ENCODE results near the gene RIMS4.
"Not testable (repeated sequence)": the region's sequence is repeated elsewhere in the genome, so short reads cannot be mapped to it uniquely, and the experiment has no call there.

Gene RIMS4

DNA sequence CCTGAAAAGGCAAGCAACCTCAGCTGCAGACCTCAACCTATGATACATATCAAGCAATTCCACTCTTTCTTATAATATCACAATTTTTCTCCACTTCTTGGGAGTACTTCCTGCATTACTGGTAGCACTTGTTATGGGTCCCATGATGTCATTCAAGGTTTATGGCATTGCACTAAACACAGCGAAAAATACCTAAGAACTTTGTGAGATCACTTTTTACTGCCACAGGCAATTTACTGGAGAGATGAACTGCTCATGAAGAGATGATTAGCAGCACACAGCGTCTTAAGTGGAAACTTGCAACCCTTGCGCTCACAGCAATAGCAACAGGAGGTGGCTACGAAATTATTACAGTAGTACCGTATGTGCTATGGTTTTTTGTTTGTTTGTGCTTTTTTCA lies 19.3 kb upstream of the RIMS4 start:
- Histone ChIP-seq H3K4me3 (ENCODE audit: low read length) (no peak overlapping the region), H4K5ac (ENCODE audit: low read length) (no peak overlapping the region), H2AK5ac (ENCODE audit: low read length) (no peak overlapping the region), H3K36me3 (ENCODE audit: control insufficient read depth, insufficient read depth, low read length) (no peaks in the 10 kb centered on the region), H2BK120ac (ENCODE audit: low read depth, low read length) (no peak overlapping the region), H3K18ac (ENCODE audit: low read length) (no peak overlapping the region), H3K9ac (ENCODE audit: low read length) (no peak overlapping the region), H3K79me1 (ENCODE audit: low read length) (no peaks in the 10 kb centered on the region), H2BK5ac (ENCODE audit: low read length) (no peak overlapping the region), H3K4me1 (ENCODE audit: control insufficient read depth, low read depth, low read length) (no peaks in the 10 kb centered on the region), H3K79me2 (ENCODE audit: control insufficient read depth, insufficient read depth, low read length) (no peaks in the 10 kb centered on the region), H3K27ac (ENCODE audit: low read depth, low read length) (no peak overlapping the region), H2BK15ac (replicated peaks; ENCODE audit: low read depth) (no peak overlapping the region), H3K4ac (ENCODE audit: low read depth, low read length) (no peak overlapping the region), H3K23ac (ENCODE audit: low read length) (no peak overlapping the region), H4K8ac (ENCODE audit: low read depth, low read length) (no peak overlapping the region), H3K56ac (ENCODE audit: low read length) (no peak overlapping the region), H3K27me3 (ENCODE audit: insufficient read depth, low read length, poor library complexity) (no peaks in the 10 kb centered on the region), H3K4me2 (ENCODE audit: low read length) (no peak overlapping the region)
- DNase-seq: no peak
- no CpG with 5 or more reads among the region's 5 CpGs for WGBS (ENCODE audit: extremely low coverage, insufficient coverage, low lambda C conversion rate)

GRCh38 chr20:44828640-44829039 lies 18.3 kb upstream of the RIMS4 start:
- Histone ChIP-seq H2BK15ac (replicated peaks; ENCODE audit: low read depth) (no peak overlapping the region), H4K5ac (ENCODE audit: low read length) (no peak overlapping the region), H3K27me3 (ENCODE audit: insufficient read depth, low read length, poor library complexity) (no peaks in the 10 kb centered on the region), H3K4me1 (ENCODE audit: control insufficient read depth, low read depth, low read length) (no peaks in the 10 kb centered on the region), H3K4me2 (ENCODE audit: low read length) (no peak overlapping the region), H3K18ac (ENCODE audit: low read length) (no peak overlapping the region), H3K79me2 (ENCODE audit: control insufficient read depth, insufficient read depth, low read length) (no peaks in the 10 kb centered on the region), H3K27ac (ENCODE audit: low read depth, low read length) (no peak overlapping the region), H3K23ac (ENCODE audit: low read length) (no peak overlapping the region), H4K8ac (ENCODE audit: low read depth, low read length) (no peak overlapping the region), H2BK5ac (ENCODE audit: low read length) (no peak overlapping the region), H3K4me3 (ENCODE audit: low read length) (no peak overlapping the region), H3K56ac (ENCODE audit: low read length) (no peak overlapping the region), H3K79me1 (ENCODE audit: low read length) (no peaks in the 10 kb centered on the region), H2AK5ac (ENCODE audit: low read length) (no peak overlapping the region), H3K36me3 (ENCODE audit: control insufficient read depth, insufficient read depth, low read length) (no peaks in the 10 kb centered on the region), H3K4ac (ENCODE audit: low read depth, low read length) (no peak overlapping the region), H2BK120ac (ENCODE audit: low read depth, low read length) (no peak overlapping the region), H3K9ac (ENCODE audit: low read length) (no peak overlapping the region)
- DNase-seq: no peak
- no CpG with 5 or more reads among the region's 2 CpGs for WGBS (ENCODE audit: extremely low coverage, insufficient coverage, low lambda C conversion rate)

DNA sequence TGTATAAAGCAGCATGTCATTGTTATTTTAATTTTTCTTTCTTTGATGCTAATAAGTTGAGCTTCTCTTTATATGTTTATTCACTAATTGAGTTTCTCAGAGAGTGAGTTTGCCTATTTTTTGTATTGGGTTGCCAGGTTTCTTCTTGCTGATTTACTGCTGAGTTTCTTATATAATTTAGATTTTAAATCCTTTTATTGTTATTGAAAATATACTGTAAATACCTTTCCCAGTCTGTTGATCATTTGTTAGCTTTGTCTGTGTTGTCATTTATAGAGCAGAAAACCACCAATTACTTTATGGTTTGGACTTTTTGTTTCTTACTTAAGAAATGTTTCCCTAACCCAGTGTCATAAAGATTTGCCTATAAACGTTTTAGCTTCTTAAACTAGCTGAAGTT lies 17.1 kb upstream of the RIMS4 start:
- H3K4me1 ChIP-seq (ENCODE audit: control insufficient read depth, low read depth, low read length): no peaks in the 10 kb centered on the region
- H3K27ac ChIP-seq (ENCODE audit: low read depth, low read length): no peak overlapping the region
- H3K27me3 ChIP-seq (ENCODE audit: insufficient read depth, low read length, poor library complexity): no peaks in the 10 kb centered on the region
- H3K23ac ChIP-seq (ENCODE audit: low read length): no peak overlapping the region
- H3K36me3 ChIP-seq (ENCODE audit: control insufficient read depth, insufficient read depth, low read length): no peaks in the 10 kb centered on the region
- no peak overlapping the region for H3K4me3 ChIP-seq (ENCODE audit: low read length)
- no peak overlapping the region for H4K8ac ChIP-seq (ENCODE audit: low read depth, low read length)
- no peak overlapping the region for H2BK15ac ChIP-seq (replicated peaks; ENCODE audit: low read depth)
- H3K56ac ChIP-seq (ENCODE audit: low read length): no peak overlapping the region
- no peak for DNase-seq
- H2BK5ac ChIP-seq (ENCODE audit: low read length): no peak overlapping the region
- no peak overlapping the region for H3K18ac ChIP-seq (ENCODE audit: low read length)
- no peak overlapping the region for H3K4ac ChIP-seq (ENCODE audit: low read depth, low read length)
- H3K4me2 ChIP-seq (ENCODE audit: low read length): no peak overlapping the region
- no peak overlapping the region for H4K5ac ChIP-seq (ENCODE audit: low read length)
- H3K79me1 ChIP-seq (ENCODE audit: low read length): no peaks in the 10 kb centered on the region
- no peak overlapping the region for H2AK5ac ChIP-seq (ENCODE audit: low read length)
- no peak overlapping the region for H3K9ac ChIP-seq (ENCODE audit: low read length)
- no peak overlapping the region for H2BK120ac ChIP-seq (ENCODE audit: low read depth, low read length)
- H3K79me2 ChIP-seq (ENCODE audit: control insufficient read depth, insufficient read depth, low read length): no peaks in the 10 kb centered on the region
- WGBS (ENCODE audit: extremely low coverage, insufficient coverage, low lambda C conversion rate): no CpG with 5 or more reads among the region's 1 CpG

DNA sequence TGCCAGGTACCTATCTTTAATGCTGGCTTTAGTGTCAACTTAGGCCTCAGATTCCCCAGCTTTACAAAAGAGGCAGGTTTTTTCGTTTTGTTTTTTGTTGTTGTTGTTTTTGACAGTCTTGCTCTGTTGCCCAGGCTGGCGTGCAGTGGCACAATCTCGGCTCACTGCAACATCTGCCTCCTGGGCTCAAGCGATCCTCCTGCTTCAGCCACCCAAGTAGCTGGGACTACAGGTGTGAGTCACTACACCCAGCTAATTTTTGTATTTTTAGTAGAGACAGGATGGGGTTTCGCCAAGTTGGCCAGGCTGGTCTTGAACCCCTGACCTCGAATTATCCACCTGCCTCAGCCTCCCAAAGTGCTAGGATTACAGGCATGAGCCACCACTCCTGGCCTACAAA lies 11.2 kb upstream of the RIMS4 start:
- not testable (repeated sequence) for H2BK120ac ChIP-seq (ENCODE audit: low read depth, low read length); DNase-seq; H3K4me3 ChIP-seq (ENCODE audit: low read length); H4K8ac ChIP-seq (ENCODE audit: low read depth, low read length); H3K4ac ChIP-seq (ENCODE audit: low read depth, low read length); H3K4me1 ChIP-seq (ENCODE audit: control insufficient read depth, low read depth, low read length); H3K9ac ChIP-seq (ENCODE audit: low read length); H2BK15ac ChIP-seq (replicated peaks; ENCODE audit: low read depth); H3K56ac ChIP-seq (ENCODE audit: low read length); H3K4me2 ChIP-seq (ENCODE audit: low read length); H2AK5ac ChIP-seq (ENCODE audit: low read length); H3K27ac ChIP-seq (ENCODE audit: low read depth, low read length); H4K5ac ChIP-seq (ENCODE audit: low read length); H3K23ac ChIP-seq (ENCODE audit: low read length); H3K36me3 ChIP-seq (ENCODE audit: control insufficient read depth, insufficient read depth, low read length); H3K79me1 ChIP-seq (ENCODE audit: low read length); H3K79me2 ChIP-seq (ENCODE audit: control insufficient read depth, insufficient read depth, low read length); H3K18ac ChIP-seq (ENCODE audit: low read length); H3K27me3 ChIP-seq (ENCODE audit: insufficient read depth, low read length, poor library complexity); H2BK5ac ChIP-seq (ENCODE audit: low read length)
- WGBS (ENCODE audit: extremely low coverage, insufficient coverage, low lambda C conversion rate): no CpG with 5 or more reads among the region's 6 CpGs

- no peak overlapping the region for H3K23ac ChIP-seq (ENCODE audit: low read length)
- H4K8ac ChIP-seq (ENCODE audit: low read depth, low read length): no peak overlapping the region
- H3K18ac ChIP-seq (ENCODE audit: low read length): no peak overlapping the region
- no peak overlapping the region for H4K5ac ChIP-seq (ENCODE audit: low read length)
- no peak overlapping the region for H3K4me2 ChIP-seq (ENCODE audit: low read length)
- no peak overlapping the region for H3K4me3 ChIP-seq (ENCODE audit: low read length)
- H3K79me1 ChIP-seq (ENCODE audit: low read length): no peaks in the 10 kb centered on the region
- no peak for DNase-seq
- H3K79me2 ChIP-seq (ENCODE audit: control insufficient read depth, insufficient read depth, low read length): no peaks in the 10 kb centered on the region
- no peak overlapping the region for H2BK15ac ChIP-seq (replicated peaks; ENCODE audit: low read depth)
- H3K9ac ChIP-seq (ENCODE audit: low read length): no peak overlapping the region
- no CpG with 5 or more reads among the region's 4 CpGs for WGBS (ENCODE audit: extremely low coverage, insufficient coverage, low lambda C conversion rate)
- H3K27me3 ChIP-seq (ENCODE audit: insufficient read depth, low read length, poor library complexity): no peaks in the 10 kb centered on the region
- no peak overlapping the region for H3K27ac ChIP-seq (ENCODE audit: low read depth, low read length)
- no peak overlapping the region for H3K4ac ChIP-seq (ENCODE audit: low read depth, low read length)
- no peaks in the 10 kb centered on the region for H3K4me1 ChIP-seq (ENCODE audit: control insufficient read depth, low read depth, low read length)
- H3K36me3 ChIP-seq (ENCODE audit: control insufficient read depth, insufficient read depth, low read length): no peaks in the 10 kb centered on the region
- H2AK5ac ChIP-seq (ENCODE audit: low read length): no peak overlapping the region
- H2BK120ac ChIP-seq (ENCODE audit: low read depth, low read length): no peak overlapping the region
- no peak overlapping the region for H2BK5ac ChIP-seq (ENCODE audit: low read length)
- H3K56ac ChIP-seq (ENCODE audit: low read length): no peak overlapping the region
Measured at GRCh38 chr20:44819936-44820335, 9.6 kb upstream of the RIMS4 start.

GRCh38 chr20:44817143-44817910 lies 7.0 kb upstream of the RIMS4 start:
- Histone ChIP-seq H3K36me3 (ENCODE audit: control insufficient read depth, insufficient read depth, low read length) (no peaks in the 10 kb centered on the region), H3K27me3 (ENCODE audit: insufficient read depth, low read length, poor library complexity) (no peaks in the 10 kb centered on the region), H3K23ac (ENCODE audit: low read length) (no peak overlapping the region), H4K8ac (ENCODE audit: low read depth, low read length) (no peak overlapping the region), H2BK15ac (replicated peaks; ENCODE audit: low read depth) (no peak overlapping the region), H3K18ac (ENCODE audit: low read length) (no peak overlapping the region), H3K56ac (ENCODE audit: low read length) (no peak overlapping the region), H2AK5ac (ENCODE audit: low read length) (no peak overlapping the region), H3K9ac (ENCODE audit: low read length) (no peak overlapping the region), H3K4me1 (ENCODE audit: control insufficient read depth, low read depth, low read length) (no peaks in the 10 kb centered on the region), H3K4ac (ENCODE audit: low read depth, low read length) (no peak overlapping the region), H3K27ac (ENCODE audit: low read depth, low read length) (no peak overlapping the region), H3K4me2 (ENCODE audit: low read length) (no peak overlapping the region), H3K79me1 (ENCODE audit: low read length) (no peaks in the 10 kb centered on the region), H2BK120ac (ENCODE audit: low read depth, low read length) (no peak overlapping the region), H3K79me2 (ENCODE audit: control insufficient read depth, insufficient read depth, low read length) (no peaks in the 10 kb centered on the region), H3K4me3 (ENCODE audit: low read length) (no peak overlapping the region), H2BK5ac (ENCODE audit: low read length) (no peak overlapping the region), H4K5ac (ENCODE audit: low read length) (no peak overlapping the region)
- WGBS (ENCODE audit: extremely low coverage, insufficient coverage, low lambda C conversion rate): no CpG with 5 or more reads among the region's 6 CpGs
- DNase-seq: no peak
